CD8-positive, alpha-beta memory T cell (primary cell): ENCODE measurements around the gene MEIS2. TPM values are rescaled to one million over a fixed set of nuclear protein-coding genes. Genes with fewer than 3 reads are reported as not detected.

Experiments
- CTCF ChIA-PET: fragments of 350-600 bp; sonication (Branson Sonifier 250); formaldehyde crosslinking; loops from one replicate; lab custom pipeline; 2021; ENCODE audit warnings: antibody characterized with exemption; lab: Charles Lee
- POLR2A ChIA-PET: fragments of 350-600 bp; sonication (Branson Sonifier 250); formaldehyde crosslinking; loops from one replicate; lab custom pipeline; 2021; ENCODE audit warnings: antibody characterized with exemption; lab: Charles Lee
- DNase-seq, 5 donors: peaks; one replicate each; pipeline versions ENCODE4 v3.0.0 to v3.0.0-alpha.2; 2020 to 2022; ENCODE audit warnings: mixed read lengths in 1 of 5
- H3K27ac ChIP-seq: one replicate; pipeline ENCODE4 v1.7.0; 2013; ENCODE audit warnings: low read depth, mild to moderate bottlenecking, low read length, moderate library complexity
- H3K27me3 ChIP-seq: 2 replicates; pipeline ENCODE4 v1.7.0; 2013; ENCODE audit warnings: low read length, mild to moderate bottlenecking; ENCODE audit not compliant: insufficient read depth, poor library complexity, severe bottlenecking
- H3K36me3 ChIP-seq: 2 replicates; pipeline ENCODE4 v1.7.0; 2013; ENCODE audit warnings: mild to moderate bottlenecking, low read length, moderate library complexity; ENCODE audit not compliant: insufficient read depth
- H3K4me1 ChIP-seq: 2 replicates; pipeline ENCODE4 v1.7.0; 2013; ENCODE audit warnings: mild to moderate bottlenecking, low read length, moderate library complexity; ENCODE audit not compliant: insufficient read depth
- H3K4me3 ChIP-seq: 2 replicates; pipeline ENCODE4 v1.7.0; 2013; ENCODE audit warnings: mild to moderate bottlenecking, low read length
- H3K9me3 ChIP-seq: 2 replicates; pipeline ENCODE4 v1.7.0; 2013; ENCODE audit warnings: mild to moderate bottlenecking, low read length
- H3K27ac Mint-ChIP-seq, 8 donors: one replicate each; pipeline ENCODE4 v1.8.0; 2020 to 2021; ENCODE audit warnings: mixed read lengths in 8 of 8, mild to moderate bottlenecking in 6 of 8, inconsistent platforms in 3 of 8, moderate library complexity in 3 of 8
- H3K27me3 Mint-ChIP-seq, 2 donors: one replicate each; pipeline ENCODE4 v1.8.0; 2020 to 2021; ENCODE audit warnings: mixed read lengths in 2 of 2, mild to moderate bottlenecking in 1 of 2, moderate library complexity in 1 of 2
- H3K36me3 Mint-ChIP-seq, 3 donors: one replicate each; pipeline ENCODE4 v1.8.0; 2020 to 2021; ENCODE audit warnings: mixed read lengths in 3 of 3, inconsistent platforms in 1 of 3, mild to moderate bottlenecking in 1 of 3
- H3K4me1 Mint-ChIP-seq, 3 donors: one replicate each; pipeline ENCODE4 v1.8.0; 2020 to 2021; ENCODE audit warnings: mixed read lengths in 3 of 3, inconsistent platforms in 1 of 3, mild to moderate bottlenecking in 1 of 3
- H3K4me3 Mint-ChIP-seq, 7 donors: one replicate each; pipeline ENCODE4 v1.8.0; 2020 to 2021; ENCODE audit warnings: mixed read lengths in 7 of 7, mild to moderate bottlenecking in 6 of 7, moderate library complexity in 4 of 7, inconsistent platforms in 2 of 7
- H3K9me3 Mint-ChIP-seq, 5 donors: one replicate each; pipeline ENCODE4 v1.8.0; 2020 to 2022; ENCODE audit warnings: mixed read lengths in 5 of 5, mild to moderate bottlenecking in 3 of 5, moderate library complexity in 2 of 5, inconsistent platforms in 1 of 5
- polyA plus RNA-seq: library from polyadenylated mRNA; unstranded; fragments of 300-500 nt; fragmentation: Illumina TruSeq; gene quantifications from one replicate; pipeline ENCODE4 v1.2.3, GENCODE V29; 2021
- total RNA-seq, 2 experiments: library from RNA; stranded (reverse); gene quantifications; one replicate each; pipeline ENCODE4 v1.2.3, GENCODE V29; 2021

MEIS2 gene
- total and polyA plus RNA-seq, 3 experiments from 2014 or later = not detected

DNA sequence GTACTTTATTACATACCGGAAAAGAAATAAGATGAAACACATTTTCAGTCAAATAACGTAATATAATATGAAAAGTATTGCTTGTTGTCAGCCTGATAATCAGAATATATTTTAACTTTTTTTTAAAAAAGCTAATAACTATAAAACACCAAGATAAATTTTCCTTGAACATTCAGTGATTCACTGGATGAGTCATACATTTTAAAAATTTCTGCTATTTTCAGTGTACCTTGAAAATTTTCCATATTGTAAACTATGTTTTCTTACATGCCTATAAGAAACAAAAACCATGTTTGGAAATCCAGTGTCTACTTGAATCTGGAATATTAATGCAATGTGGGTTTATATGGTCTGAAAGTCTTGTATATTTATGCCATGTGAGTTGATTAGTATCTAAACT is 36.3 kb upstream of the MEIS2 start:
- peaks cover 3 to 8% of the 10 kb centered on the region in 2 donors for H3K27me3 Mint-ChIP-seq
- H3K4me1 Mint-ChIP-seq = no peaks in the 10 kb centered on the region
- no peak overlapping the region for H3K27ac Mint-ChIP-seq
- Histone ChIP-seq H3K4me3 (no peak overlapping the region), H3K4me1 (no peaks in the 10 kb centered on the region), H3K36me3 (no peaks in the 10 kb centered on the region), H3K27ac (no peak overlapping the region), H3K9me3 (no peaks in the 10 kb centered on the region), H3K27me3 (no peaks in the 10 kb centered on the region)
- ChIA-PET POLR2A (no interaction called here), CTCF (no interaction called here)
- no peaks in the 10 kb centered on the region for H3K9me3 Mint-ChIP-seq
- no peak for DNase-seq
- no peaks in the 10 kb centered on the region for H3K36me3 Mint-ChIP-seq
- H3K4me3 Mint-ChIP-seq = no peak overlapping the region

DNA sequence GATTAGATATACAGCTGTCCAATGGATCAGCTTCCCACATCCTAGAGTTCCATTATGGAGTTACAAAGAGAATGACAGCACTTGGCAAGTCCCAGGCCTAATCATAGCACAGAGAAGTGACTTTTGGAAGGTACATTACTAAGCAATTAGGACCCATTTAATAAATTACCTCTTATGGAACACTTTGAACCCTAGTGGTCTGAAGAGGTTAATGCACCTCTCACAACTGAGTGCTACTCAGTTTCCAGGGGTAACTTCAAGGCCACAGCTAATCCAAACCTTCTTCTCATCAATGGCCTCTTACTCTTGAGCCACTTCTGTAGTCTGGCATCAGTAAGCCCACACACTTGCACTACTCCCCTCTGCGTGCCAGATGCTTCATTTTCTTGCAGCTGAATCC is 34.9 kb upstream of the MEIS2 start:
- no peaks in the 10 kb centered on the region for H3K27me3 ChIP-seq
- H3K36me3 ChIP-seq = no peaks in the 10 kb centered on the region
- ChIA-PET POLR2A (no interaction called here), CTCF (no interaction called here)
- H3K4me1 Mint-ChIP-seq = no peaks in the 10 kb centered on the region
- no peaks in the 10 kb centered on the region for H3K4me1 ChIP-seq
- H3K4me3 Mint-ChIP-seq = no peak overlapping the region
- no peaks in the 10 kb centered on the region for H3K9me3 ChIP-seq
- H3K36me3 Mint-ChIP-seq = no peaks in the 10 kb centered on the region
- no peak overlapping the region for H3K27ac Mint-ChIP-seq
- H3K27ac ChIP-seq = no peak overlapping the region
- no peaks in the 10 kb centered on the region for H3K9me3 Mint-ChIP-seq
- DNase-seq = no peak
- peaks cover 3 to 11% of the 10 kb centered on the region in 2 donors for H3K27me3 Mint-ChIP-seq
- no peak overlapping the region for H3K4me3 ChIP-seq

GRCh38 chr15:37134699-37135131 is 34.4 kb upstream of the MEIS2 start:
- no peaks in the 10 kb centered on the region for H3K36me3 Mint-ChIP-seq
- CTCF ChIA-PET = no interaction called here

DNA sequence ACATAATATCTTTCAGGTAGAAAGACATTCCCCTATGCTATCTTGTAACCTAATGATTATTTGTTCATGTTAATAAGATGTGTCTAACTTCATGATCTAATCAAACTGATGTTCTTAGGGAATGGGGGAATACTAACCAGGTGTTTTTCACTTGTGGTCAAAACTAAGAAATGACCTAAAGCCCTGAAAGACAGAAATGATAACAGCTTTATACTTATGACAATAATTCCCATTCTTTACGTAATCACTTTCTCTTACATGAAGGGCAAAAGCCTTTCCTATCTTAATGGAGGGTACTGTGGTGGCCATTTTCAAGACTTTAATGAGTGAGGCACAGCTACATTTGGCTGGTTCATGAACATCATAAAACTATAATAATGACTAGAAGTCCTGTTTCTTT is 33.9 kb upstream of the MEIS2 start:
- Mint-ChIP-seq H3K27ac (no peak overlapping the region), H3K4me3 (no peak overlapping the region), H3K36me3 (no peaks in the 10 kb centered on the region), H3K27me3 (peaks cover 6 to 10% of the 10 kb centered on the region in 2 donors), H3K9me3 (no peaks in the 10 kb centered on the region), H3K4me1 (no peaks in the 10 kb centered on the region)
- POLR2A ChIA-PET = no interaction called here
- Histone ChIP-seq H3K27ac (no peak overlapping the region), H3K36me3 (no peaks in the 10 kb centered on the region), H3K9me3 (no peaks in the 10 kb centered on the region), H3K27me3 (no peaks in the 10 kb centered on the region), H3K4me3 (no peak overlapping the region), H3K4me1 (no peaks in the 10 kb centered on the region)
- CTCF ChIA-PET = no interaction called here
- DNase-seq = no peak

More at GRCh38 chr15:37134699-37135131, 34.4 kb upstream of the MEIS2 start:
- Histone ChIP-seq H3K9me3 (no peaks in the 10 kb centered on the region), H3K4me3 (no peak overlapping the region), H3K4me1 (no peaks in the 10 kb centered on the region), H3K27ac (no peak overlapping the region), H3K36me3 (no peaks in the 10 kb centered on the region), H3K27me3 (no peaks in the 10 kb centered on the region)
- POLR2A ChIA-PET = no interaction called here
- no peaks in the 10 kb centered on the region for H3K9me3 Mint-ChIP-seq
- no peaks in the 10 kb centered on the region for H3K4me1 Mint-ChIP-seq
- H3K27me3 Mint-ChIP-seq = peaks cover 3 to 10% of the 10 kb centered on the region in 2 donors
- DNase-seq = no peak
- no peak overlapping the region for H3K27ac Mint-ChIP-seq
- H3K4me3 Mint-ChIP-seq = no peak overlapping the region

DNA sequence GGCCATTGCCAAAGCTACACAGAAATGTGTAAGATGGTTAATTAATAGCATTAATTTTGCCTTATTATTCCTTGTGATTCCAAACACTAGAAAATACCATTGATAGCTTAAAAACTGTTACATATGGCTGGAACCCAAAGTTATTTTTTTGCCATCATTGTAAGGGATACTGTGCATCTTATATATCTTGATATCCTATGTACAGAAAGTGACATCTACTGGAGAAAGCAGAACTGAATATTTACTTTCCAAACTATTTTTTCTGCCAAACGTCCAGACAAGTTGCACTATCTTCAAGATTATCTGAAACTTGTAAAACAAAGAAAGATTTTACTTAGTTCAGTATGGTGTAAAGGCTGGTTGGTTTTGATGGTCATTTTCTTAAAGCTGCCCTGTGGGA is 33.3 kb upstream of the MEIS2 start:
- Mint-ChIP-seq H3K4me1 (no peaks in the 10 kb centered on the region), H3K36me3 (no peaks in the 10 kb centered on the region), H3K4me3 (no peak overlapping the region), H3K27ac (no peak overlapping the region), H3K9me3 (no peaks in the 10 kb centered on the region), H3K27me3 (peaks cover 6 to 10% of the 10 kb centered on the region in 2 donors)
- no peaks in the 10 kb centered on the region for H3K27me3 ChIP-seq
- no peak overlapping the region for H3K27ac ChIP-seq
- ChIA-PET POLR2A (no interaction called here), CTCF (no interaction called here)
- no peaks in the 10 kb centered on the region for H3K36me3 ChIP-seq
- H3K4me1 ChIP-seq = no peaks in the 10 kb centered on the region
- no peak for DNase-seq
- H3K4me3 ChIP-seq = no peak overlapping the region
- no peaks in the 10 kb centered on the region for H3K9me3 ChIP-seq

GRCh38 chr15:37132826-37133417 is 32.6 kb upstream of the MEIS2 start:
- Mint-ChIP-seq H3K27me3 (peaks cover 6 to 9% of the 10 kb centered on the region in 2 donors), H3K4me3 (no peak overlapping the region), H3K4me1 (no peaks in the 10 kb centered on the region), H3K27ac (no peak overlapping the region), H3K36me3 (no peaks in the 10 kb centered on the region), H3K9me3 (no peaks in the 10 kb centered on the region)
- H3K9me3 ChIP-seq = no peaks in the 10 kb centered on the region
- H3K36me3 ChIP-seq = no peaks in the 10 kb centered on the region
- no peaks in the 10 kb centered on the region for H3K4me1 ChIP-seq
- no peak for DNase-seq
- H3K27ac ChIP-seq = no peak overlapping the region
- no peak overlapping the region for H3K4me3 ChIP-seq
- ChIA-PET CTCF (no interaction called here), POLR2A (no interaction called here)
- no peaks in the 10 kb centered on the region for H3K27me3 ChIP-seq

DNA sequence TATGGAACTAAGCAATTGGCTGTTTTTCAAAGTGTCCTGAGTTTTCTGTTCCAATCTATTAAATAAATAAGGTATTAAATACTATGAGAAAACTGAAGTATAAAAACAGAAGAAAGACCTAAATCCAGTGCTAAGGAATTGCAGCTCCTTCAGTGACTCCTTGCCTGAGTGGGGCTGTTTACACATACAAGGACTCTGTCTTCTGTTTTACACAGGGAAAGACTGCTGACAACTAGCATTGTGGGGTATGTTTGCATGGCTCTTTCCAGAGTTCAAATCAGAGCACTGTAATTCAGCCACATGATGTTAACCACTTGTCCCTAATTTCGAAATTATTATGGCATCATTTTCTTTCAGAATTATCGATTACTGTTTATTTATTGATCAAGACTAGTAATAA is 31.3 kb upstream of the MEIS2 start:
- Mint-ChIP-seq H3K36me3 (no peaks in the 10 kb centered on the region), H3K4me3 (no peak overlapping the region), H3K27me3 (peaks cover 6 to 7% of the 10 kb centered on the region in 2 donors), H3K27ac (no peak overlapping the region), H3K4me1 (no peaks in the 10 kb centered on the region), H3K9me3 (no peaks in the 10 kb centered on the region)
- ChIA-PET CTCF (no interaction called here), POLR2A (no interaction called here)
- Histone ChIP-seq H3K4me1 (no peaks in the 10 kb centered on the region), H3K27ac (no peak overlapping the region), H3K9me3 (no peaks in the 10 kb centered on the region), H3K27me3 (no peaks in the 10 kb centered on the region), H3K4me3 (no peak overlapping the region), H3K36me3 (no peaks in the 10 kb centered on the region)
- DNase-seq = no peak

- H3K27ac Mint-ChIP-seq = no peak overlapping the region
- Histone ChIP-seq H3K27ac (no peak overlapping the region), H3K36me3 (no peaks in the 10 kb centered on the region), H3K4me3 (no peak overlapping the region), H3K27me3 (no peaks in the 10 kb centered on the region), H3K9me3 (no peaks in the 10 kb centered on the region), H3K4me1 (no peaks in the 10 kb centered on the region)
- H3K9me3 Mint-ChIP-seq = no peaks in the 10 kb centered on the region
- CTCF ChIA-PET = no interaction called here
- DNase-seq = no peak
- POLR2A ChIA-PET = no interaction called here
- H3K4me3 Mint-ChIP-seq = no peak overlapping the region
- H3K36me3 Mint-ChIP-seq = no peaks in the 10 kb centered on the region
- H3K4me1 Mint-ChIP-seq = no peaks in the 10 kb centered on the region
- peaks cover 6 to 7% of the 10 kb centered on the region in 2 donors for H3K27me3 Mint-ChIP-seq
Measured at GRCh38 chr15:37130356-37130755, 30.0 kb upstream of the MEIS2 start.
